Activated naive CD8-positive, alpha-beta T cell treated with anti-CD3 and anti-CD28 coated beads, Interleukin-2, amount 50 U/mL, for 16 hours (primary cell): ENCODE measurements around the gene CUL1.

ENCODE experiments used
- DNase-seq: peaks from one replicate; pipeline ENCODE4 v3.0.0-alpha.2; 2020; ENCODE audit warnings: low read depth, low spot score

Gene CUL1

GRCh38 chr7:148850564-148850963, 151.9 kb downstream of the CUL1 start:
- no peak for DNase-seq
